GM21390 (cell line): Measurements from ENCODE around the gene OVOL1.
A peak's percentile ranks its signal among the peaks of the same experiment; 100 is the strongest.
"Not testable (repeated sequence)": the region's sequence is repeated elsewhere in the genome, so short reads cannot be mapped to it uniquely, and the experiment has no call there.

Source experiments
- ATAC-seq: cut with Tn5 transposase; IDR thresholded peaks from one replicate; pipeline ENCODE4 v1.9.1; 2021; ENCODE audit not compliant: unreplicated experiment

OVOL1 gene

GRCh38 chr11:65814131-65814985 is 27.5 kb downstream of the OVOL1 start:
- ATAC-seq: no peak

DNA sequence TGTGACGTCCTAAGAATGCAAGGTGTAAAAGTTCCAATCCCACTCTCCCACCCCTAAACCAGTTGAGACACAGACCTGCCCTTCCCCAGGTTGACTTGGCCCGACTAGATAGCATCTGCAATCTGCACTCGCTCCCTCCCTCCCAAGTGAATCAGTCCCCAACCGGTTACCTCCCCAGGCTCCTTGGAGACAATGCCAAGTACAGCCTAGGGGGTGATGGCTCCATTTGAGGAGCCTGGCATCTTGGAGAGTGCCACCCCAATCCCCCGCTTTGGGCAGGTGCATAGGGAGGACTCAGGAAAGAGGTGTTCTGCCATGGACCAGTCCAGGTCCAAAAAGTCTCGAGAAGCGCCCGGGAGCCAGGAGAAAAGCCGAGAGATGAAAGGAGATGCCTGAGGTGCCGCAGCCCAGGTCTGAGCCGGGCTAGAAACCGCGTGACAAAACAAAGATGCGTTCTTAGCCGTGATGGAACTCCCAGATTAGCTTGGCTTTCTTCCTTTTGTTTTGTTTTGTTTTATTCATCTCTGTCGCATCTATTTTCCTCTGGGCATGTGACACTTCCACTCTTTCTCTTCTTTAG is 28.2 kb downstream of the OVOL1 start:
- no peak for ATAC-seq

DNA sequence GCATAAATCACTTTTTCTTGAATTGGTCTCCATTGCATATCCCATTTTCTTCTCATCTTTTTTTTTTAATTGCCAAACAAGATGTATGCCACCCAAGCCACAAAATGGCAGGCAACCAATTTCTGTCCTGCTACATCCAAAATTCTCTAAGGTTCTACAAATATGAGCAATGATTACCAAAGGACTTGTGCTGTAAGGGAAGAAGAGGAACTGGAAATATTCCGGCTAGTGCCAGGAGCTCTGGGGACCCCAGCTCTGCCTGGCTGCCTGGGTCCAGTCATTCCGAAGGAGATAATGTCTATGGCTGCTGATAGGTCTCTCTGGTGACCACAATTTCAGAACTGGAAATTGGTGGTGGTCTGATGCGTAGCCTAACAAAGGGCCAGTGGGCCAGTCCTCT is 29.8 kb downstream of the OVOL1 start:
- ATAC-seq: no peak

- ATAC-seq: no peak
Observed at GRCh38 chr11:65817312-65817834, 30.5 kb downstream of the OVOL1 start.

GRCh38 chr11:65817835-65818680 is 31.2 kb downstream of the OVOL1 start:
- ATAC-seq: peak; percentile 76

DNA sequence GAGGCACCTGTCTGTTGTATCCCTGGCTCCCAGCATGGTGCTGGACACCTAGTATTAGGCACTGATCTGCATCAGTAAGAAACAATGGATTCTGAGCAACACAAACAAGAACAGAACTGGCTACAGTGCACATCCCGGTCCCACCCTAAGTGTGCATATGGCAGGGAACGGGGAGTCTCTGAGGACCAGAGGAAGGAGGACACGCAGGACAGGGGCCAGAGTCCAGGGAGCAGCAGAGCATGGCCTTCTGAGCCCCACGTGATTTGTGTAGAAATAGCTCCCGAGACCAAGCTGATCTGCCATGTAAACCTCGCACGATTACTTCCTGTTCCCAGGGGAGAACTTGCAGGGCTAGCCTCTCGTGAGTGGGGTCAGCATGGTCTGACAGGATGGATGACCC is 34.2 kb downstream of the OVOL1 start:
- ATAC-seq: no peak

GRCh38 chr11:65822776-65823528 is 36.1 kb downstream of the OVOL1 start:
- no peak for ATAC-seq

- ATAC-seq: no peak
Observed at GRCh38 chr11:65826984-65827735, 40.3 kb downstream of the OVOL1 start.

GRCh38 chr11:65829459-65829858 is 42.6 kb downstream of the OVOL1 start:
- ATAC-seq: no peak

- not testable (repeated sequence) for ATAC-seq
Observed at GRCh38 chr11:65832231-65832630, 45.4 kb downstream of the OVOL1 start.

GRCh38 chr11:65833297-65834030 is 46.6 kb downstream of the OVOL1 start, which contains the start of gene SNX32:
Gene SNX32, plus strand, starts transcription at chr11:65833963. Its CDS starts 103 bp downstream, at chr11:65834066.
- peak; percentile 92 for ATAC-seq

DNA sequence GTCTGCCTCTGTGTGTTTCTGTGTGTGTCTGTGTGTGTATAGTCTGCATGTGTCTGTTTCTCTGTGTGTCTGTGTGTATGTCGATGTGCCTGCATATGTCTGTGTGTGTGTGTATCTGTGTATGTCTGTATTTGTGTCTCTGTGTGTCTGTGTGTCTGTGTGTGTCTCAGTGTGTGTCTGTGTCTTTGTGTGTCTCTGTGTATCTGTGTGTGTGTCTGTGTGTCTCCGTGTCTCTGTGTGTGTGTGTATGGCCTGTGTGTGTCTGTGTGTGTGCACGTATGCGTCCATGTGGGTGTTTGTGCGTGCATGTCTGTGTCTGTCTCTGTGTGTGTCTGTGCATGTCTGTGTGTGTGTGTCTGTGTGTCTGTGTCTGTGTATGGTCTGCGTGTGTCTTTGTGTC is 47.3 kb downstream of the OVOL1 start:
- no peak for ATAC-seq

GRCh38 chr11:65842144-65842543 is 55.3 kb downstream of the OVOL1 start:
- ATAC-seq: no peak

GRCh38 chr11:65843811-65844210 is 56.9 kb downstream of the OVOL1 start:
- ATAC-seq: no peak

DNA sequence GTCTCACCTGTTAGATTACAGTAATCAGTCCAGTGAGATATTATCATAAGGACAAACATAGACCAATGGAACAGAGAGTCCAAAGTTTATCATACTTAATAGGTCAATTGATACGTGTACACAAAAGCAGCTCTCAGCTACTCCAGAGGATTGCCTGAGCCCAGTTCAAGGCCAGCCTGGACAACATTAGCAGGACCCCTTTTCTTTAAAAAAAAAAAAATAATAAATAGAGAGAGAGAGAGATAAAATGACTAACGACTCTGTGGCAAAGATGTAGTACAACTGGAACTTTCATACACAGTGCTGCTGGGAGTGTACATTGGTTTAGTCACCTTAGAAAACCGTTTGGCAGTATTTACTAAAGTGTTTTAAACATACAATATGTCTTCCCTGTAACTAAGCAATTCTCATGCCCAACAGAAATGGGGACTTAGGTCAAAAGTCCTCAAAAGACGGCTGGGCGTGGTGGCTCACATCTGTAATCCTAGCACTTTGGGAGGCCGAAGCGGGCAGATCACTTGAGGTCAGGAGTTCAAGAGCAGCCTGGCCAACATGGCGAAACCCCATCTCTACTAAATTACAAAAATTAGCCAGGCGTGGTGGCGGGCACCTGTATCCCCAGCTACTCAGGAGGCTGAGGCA is 57.5 kb downstream of the OVOL1 start:
- no peak for ATAC-seq
